BE2C (cell line): ENCODE results near the gene ABLIM1.

Source experiments
- DNase-seq: peaks from one replicate; pipeline ENCODE4 v3.0.0-alpha.2; 2020
- H3K27me3 ChIP-seq: fragments of 250-450 bp; sonication (Bioruptor Pico); 2 replicates; pipeline ENCODE4 v1.5.1; 2020; ENCODE audit warnings: mild to moderate bottlenecking
- H3K36me3 ChIP-seq: fragments of 250-450 bp; sonication (Bioruptor Pico); 2 replicates; pipeline ENCODE4 v1.5.1; 2020; ENCODE audit warnings: mild to moderate bottlenecking
- H3K4me1 ChIP-seq: fragments of 250-450 bp; sonication (Bioruptor Pico); 2 replicates; pipeline ENCODE4 v1.5.1; 2020
- H3K4me3 ChIP-seq: 2 replicates; pipeline ENCODE4 v1.5.1; 2011; ENCODE audit warnings: low read depth, low read length
- H3K9me3 ChIP-seq: fragments of 250-450 bp; sonication (Bioruptor Pico); 2 replicates; pipeline ENCODE4 v1.5.1; 2020
- CTCF ChIP-seq: IDR thresholded peaks from 2 replicates; pipeline ENCODE4 v1.5.1; 2012; ENCODE audit warnings: mild to moderate bottlenecking, low read depth, low read length

The ABLIM1 gene

GRCh38 chr10:114474989-114475388, 183.1 kb downstream of the ABLIM1 start:
- Histone ChIP-seq H3K36me3 (peaks cover 12% of the 10 kb centered on the region), H3K4me1 (peaks cover 10% of the 10 kb centered on the region), H3K4me3 (no peak overlapping the region), H3K9me3 (no peaks in the 10 kb centered on the region), H3K27me3 (no peaks in the 10 kb centered on the region)
- DNase-seq, result no peak
- no peak for TF ChIP-seq CTCF

GRCh38 chr10:114473776-114474175, 184.3 kb downstream of the ABLIM1 start:
- peaks cover 15% of the 10 kb centered on the region for H3K36me3 ChIP-seq
- no peaks in the 10 kb centered on the region; the same call in 1 of the 2 replicates for H3K4me1 ChIP-seq
- TF ChIP-seq CTCF, result no peak
- no peaks in the 10 kb centered on the region for H3K27me3 ChIP-seq
- no peaks in the 10 kb centered on the region for H3K9me3 ChIP-seq
- H3K4me3 ChIP-seq, result no peak overlapping the region
- DNase-seq, result no peak

GRCh38 chr10:114472877-114473253, 185.2 kb downstream of the ABLIM1 start:
- no peaks in the 10 kb centered on the region; the same call in 1 of the 2 replicates for H3K4me1 ChIP-seq
- H3K27me3 ChIP-seq, result no peaks in the 10 kb centered on the region
- no peaks in the 10 kb centered on the region for H3K9me3 ChIP-seq
- no peak overlapping the region for H3K4me3 ChIP-seq
- TF ChIP-seq CTCF, result no peak
- H3K36me3 ChIP-seq, result peaks cover 15% of the 10 kb centered on the region
- no peak for DNase-seq

GRCh38 chr10:114471906-114472876, 185.9 kb downstream of the ABLIM1 start:
- H3K36me3 ChIP-seq, result peaks cover 15% of the 10 kb centered on the region
- no peaks in the 10 kb centered on the region for H3K9me3 ChIP-seq
- no peak for DNase-seq
- H3K4me1 ChIP-seq, result no peaks in the 10 kb centered on the region; the same call in 1 of the 2 replicates
- TF ChIP-seq CTCF, result no peak
- H3K27me3 ChIP-seq, result no peaks in the 10 kb centered on the region
- H3K4me3 ChIP-seq, result no peak overlapping the region

- Histone ChIP-seq H3K27me3 (no peaks in the 10 kb centered on the region), H3K9me3 (no peaks in the 10 kb centered on the region), H3K4me1 (no peaks in the 10 kb centered on the region; the same call in 1 of the 2 replicates), H3K4me3 (no peak overlapping the region), H3K36me3 (peaks cover 15% of the 10 kb centered on the region)
- peak; percentile 83 for TF ChIP-seq CTCF
- peak; percentile 52 for DNase-seq
Measured at GRCh38 chr10:114470956-114471905, 186.8 kb downstream of the ABLIM1 start.
